Measurements from ENCODE around the gene ASIC2. TPM values are rescaled to one million over a fixed set of nuclear protein-coding genes. Genes with fewer than 3 reads are reported as not detected.

The ASIC2 gene
- total and polyA plus RNA-seq, 2 donors (not counting 3 experiments of a cell fraction or from before 2014, with no cell fraction given), result not detected

DNA sequence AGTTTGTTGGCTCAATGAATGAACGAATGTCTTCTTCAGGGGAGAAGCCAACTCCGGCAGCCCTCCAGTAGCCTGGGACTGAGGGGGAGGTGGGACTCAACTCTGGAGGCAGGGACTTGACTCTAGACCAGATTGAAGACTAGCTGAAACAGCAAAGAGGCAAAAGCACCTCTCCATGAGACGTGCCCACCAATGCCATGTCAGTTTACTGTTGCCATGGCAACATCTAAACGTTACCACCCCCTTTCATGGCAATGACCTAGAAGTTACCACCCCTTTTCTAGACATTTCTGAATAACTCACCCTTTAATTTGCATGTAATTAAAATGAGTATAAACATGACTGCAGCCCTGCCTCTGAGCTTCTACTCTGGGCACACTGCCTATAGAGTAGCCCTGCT is 91.8 kb downstream of the ASIC2 start:
- FAIRE-seq (no peak), DNase-seq (ENCODE audit: low read depth, low spot score) (no peak)
- TF ChIP-seq, protein P1, sequence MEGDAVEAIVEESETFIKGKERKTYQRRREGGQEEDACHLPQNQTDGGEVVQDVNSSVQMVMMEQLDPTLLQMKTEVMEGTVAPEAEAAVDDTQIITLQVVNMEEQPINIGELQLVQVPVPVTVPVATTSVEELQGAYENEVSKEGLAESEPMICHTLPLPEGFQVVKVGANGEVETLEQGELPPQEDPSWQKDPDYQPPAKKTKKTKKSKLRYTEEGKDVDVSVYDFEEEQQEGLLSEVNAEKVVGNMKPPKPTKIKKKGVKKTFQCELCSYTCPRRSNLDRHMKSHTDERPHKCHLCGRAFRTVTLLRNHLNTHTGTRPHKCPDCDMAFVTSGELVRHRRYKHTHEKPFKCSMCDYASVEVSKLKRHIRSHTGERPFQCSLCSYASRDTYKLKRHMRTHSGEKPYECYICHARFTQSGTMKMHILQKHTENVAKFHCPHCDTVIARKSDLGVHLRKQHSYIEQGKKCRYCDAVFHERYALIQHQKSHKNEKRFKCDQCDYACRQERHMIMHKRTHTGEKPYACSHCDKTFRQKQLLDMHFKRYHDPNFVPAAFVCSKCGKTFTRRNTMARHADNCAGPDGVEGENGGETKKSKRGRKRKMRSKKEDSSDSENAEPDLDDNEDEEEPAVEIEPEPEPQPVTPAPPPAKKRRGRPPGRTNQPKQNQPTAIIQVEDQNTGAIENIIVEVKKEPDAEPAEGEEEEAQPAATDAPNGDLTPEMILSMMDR (IDR thresholded peaks at IDR 0.05; ENCODE audit: extremely low read depth in 1 of 2, insufficient read depth in 1 of 2, low read depth in 1 of 2, low read length in 2 of 2), result no peak
- TF ChIP-seq FOS (IDR thresholded peaks at IDR 0.05; ENCODE audit: borderline replicate concordance, insufficient read depth, low read length), result no peak
- TF ChIP-seq GATA2 (IDR thresholded peaks at IDR 0.05; ENCODE audit: insufficient read depth, insufficient read length, low read depth, low read length), result no peak
- TF ChIP-seq, protein P2, sequence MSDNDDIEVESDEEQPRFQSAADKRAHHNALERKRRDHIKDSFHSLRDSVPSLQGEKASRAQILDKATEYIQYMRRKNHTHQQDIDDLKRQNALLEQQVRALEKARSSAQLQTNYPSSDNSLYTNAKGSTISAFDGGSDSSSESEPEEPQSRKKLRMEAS (IDR thresholded peaks at IDR 0.05; ENCODE audit: insufficient read depth, insufficient read length), result no peak
- TF ChIP-seq JUN (IDR thresholded peaks at IDR 0.05; ENCODE audit: borderline replicate concordance, insufficient read depth, insufficient read length, low read depth), result no peak
- TF ChIP-seq POLR2AphosphoS5 (IDR thresholded peaks at IDR 0.05; ENCODE audit: insufficient read depth, low read depth, low read length), result no peak
- TF ChIP-seq POLR2A (IDR thresholded peaks at IDR 0.05; ENCODE audit: low read depth, low read length), result no peak
- TF ChIP-seq EZH2 (IDR thresholded peaks at IDR 0.05; ENCODE audit: borderline replicate concordance, low read depth, low read length, severe bottlenecking), result no peak
- TF ChIP-seq MYC (IDR thresholded peaks at IDR 0.05; ENCODE audit: low read depth, low read length), result no peak
- no peak overlapping the region for H3K9ac ChIP-seq (replicated peaks; ENCODE audit: extremely low read depth, insufficient read depth, low read length)
- BruUV-seq (replicated peaks), result no TSS peak
- H3K4me2 ChIP-seq (ENCODE audit: insufficient read depth, low read length), result no peak overlapping the region
- no peaks in the 10 kb centered on the region for H3K9me1 ChIP-seq (replicated peaks; ENCODE audit: control insufficient read depth, extremely low read depth, insufficient read depth, low read length)
- no peaks in the 10 kb centered on the region for H3K79me2 ChIP-seq (ENCODE audit: control insufficient read depth, insufficient read depth, low read length)
- H3K36me3 ChIP-seq (ENCODE audit: control insufficient read depth in 2 of 2, extremely low read depth in 1 of 2, insufficient read depth in 2 of 2, low read length in 2 of 2), result no peaks in the 10 kb centered on the region
- dilution Hi-C loops (cut with MboI; ENCODE audit: extremely low pct_ligation_motif_present, low sequenced_read_pairs) (no loop called here), intact Hi-C loops (cut with micrococcal nuclease) (no loop called here)
- no peaks in the 10 kb centered on the region for H4K20me1 ChIP-seq (replicated peaks; ENCODE audit: control insufficient read depth, extremely low read depth, insufficient read depth, low read length)
- H3K27ac ChIP-seq (ENCODE audit: insufficient read depth, low read depth, low read length), result no peak overlapping the region
- no peaks in the 10 kb centered on the region for H3K4me1 ChIP-seq (ENCODE audit: control insufficient read depth, extremely low read depth, insufficient read depth, low read length)
- no peaks in the 10 kb centered on the region for H3K27me3 ChIP-seq (ENCODE audit: control insufficient read depth in 2 of 2, insufficient read depth in 2 of 2, low read length in 2 of 2)
- CTCF ChIA-PET, result no interaction called here
- no peak overlapping the region for H3K4me3 ChIP-seq (replicated peaks in 1 of 3; ENCODE audit: insufficient read depth in 1 of 3, low read depth in 1 of 3, low read length in 3 of 3)
- H3K9me3 ChIP-seq (replicated peaks; ENCODE audit: control insufficient read depth, insufficient read depth, low read length), result no peaks in the 10 kb centered on the region
- no peak overlapping the region for H2AFZ ChIP-seq (ENCODE audit: low read depth, low read length)
- POLR2A ChIA-PET, result interaction anchor here (0.7 kb wide), 1 partner anchor 44 kb away, joined by 6 read pairs; no protein-coding TSS in a partner anchor

Data from endothelial cell of umbilical vein (primary cell).